GM18520 (cell line): Measurements from ENCODE around the gene IL11.

Experiments used
- ATAC-seq: cut with Tn5 transposase; IDR thresholded peaks from one replicate; pipeline ENCODE4 v1.9.1; 2021; ENCODE audit not compliant: unreplicated experiment

IL11 gene

GRCh38 chr19:55373993-55374757, 3.9 kb upstream of the IL11 start:
- ATAC-seq: no peak

GRCh38 chr19:55373306-55373992, 3.2 kb upstream of the IL11 start:
- no peak for ATAC-seq

DNA sequence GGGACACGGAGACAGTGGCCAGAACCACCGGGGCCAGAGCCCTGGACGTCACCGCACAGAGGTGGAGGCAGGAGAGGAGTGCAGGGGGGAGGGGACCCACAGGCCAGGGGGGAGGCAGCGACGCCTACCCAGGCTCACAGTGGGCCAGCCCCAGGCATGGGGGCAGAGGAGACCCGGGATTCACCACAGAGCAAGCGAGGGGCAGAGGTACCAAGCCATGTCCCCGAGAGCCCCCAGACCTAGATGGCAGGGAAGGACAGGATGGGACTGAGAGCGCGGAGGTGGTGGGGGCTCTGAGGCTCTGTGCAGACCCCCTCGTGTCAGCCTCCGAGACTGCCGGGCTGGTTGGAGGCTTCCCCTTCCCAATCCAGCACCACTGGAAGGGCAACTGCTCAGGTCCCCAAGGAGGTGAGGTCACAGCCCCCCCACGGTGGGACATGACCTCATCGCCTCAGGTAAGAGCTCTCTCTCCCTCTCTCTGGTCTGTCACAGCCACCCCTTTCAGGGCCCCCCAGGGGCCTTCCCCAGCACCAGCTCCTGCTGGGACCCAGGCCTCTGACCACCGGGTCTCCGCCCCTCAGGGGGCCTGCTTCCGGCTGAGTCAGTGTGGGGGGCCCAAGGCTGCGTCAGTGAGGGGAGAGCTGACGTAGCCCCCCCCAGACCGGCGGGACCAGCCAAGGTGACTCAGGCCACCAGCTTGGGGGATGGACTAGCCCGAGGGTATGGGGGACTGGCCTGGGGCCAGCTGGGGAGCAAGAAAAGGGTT, 2.2 kb upstream of the IL11 start:
- no peak for ATAC-seq

GRCh38 chr19:55369653-55370304, 484 bp downstream of the IL11 start:
- no peak for ATAC-seq

DNA sequence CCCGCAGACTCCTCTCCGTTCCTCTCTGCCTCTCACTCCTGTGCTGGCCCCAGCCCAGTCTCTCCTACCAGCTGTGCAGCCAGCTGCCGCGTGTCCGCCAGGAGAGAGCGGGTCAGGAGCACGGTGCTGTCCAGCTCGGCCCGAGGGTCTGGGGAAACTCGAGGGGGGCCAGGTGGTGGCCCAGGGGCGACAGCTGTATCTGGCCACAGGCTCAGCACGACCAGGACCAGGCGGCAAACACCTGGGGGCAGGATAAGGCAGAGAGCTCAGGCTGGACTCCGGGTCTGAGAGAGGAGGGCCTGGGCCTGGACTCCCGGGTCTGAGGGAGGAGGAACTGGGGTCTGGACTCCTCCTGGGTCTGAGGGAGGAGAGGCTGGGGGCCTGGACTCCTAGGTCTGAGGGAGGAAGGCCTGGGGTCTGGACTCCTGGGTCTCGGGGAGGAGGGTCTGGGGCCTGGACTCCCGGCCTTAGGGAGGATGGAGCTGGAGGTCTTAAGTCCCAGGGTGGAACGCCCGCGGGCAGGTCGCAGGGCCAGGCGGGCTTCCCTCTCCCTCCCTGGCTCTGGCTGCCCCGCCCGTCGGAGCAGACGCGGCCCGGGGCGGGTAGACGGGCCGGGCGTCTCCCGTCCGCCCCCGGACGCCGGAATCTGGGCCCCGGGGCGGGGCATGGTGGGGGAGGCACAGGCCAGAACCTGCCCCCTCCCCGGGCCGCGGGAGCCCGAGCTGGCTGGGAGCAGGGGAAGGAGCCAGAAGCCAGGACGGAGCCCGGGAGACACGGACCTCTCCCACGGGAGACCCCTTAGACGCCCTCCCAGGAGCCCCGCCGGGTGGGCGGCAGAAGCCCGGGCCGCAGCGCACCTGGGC, 1.3 kb downstream of the IL11 start:
- ATAC-seq: no peak

GRCh38 chr19:55368106-55368505, 2.2 kb downstream of the IL11 start:
- ATAC-seq: no peak

- no peak for ATAC-seq
These were observed 3.5 kb downstream of the IL11 start for GRCh38 chr19:55366790-55367189.

GRCh38 chr19:55365964-55366363, 4.3 kb downstream of the IL11 start:
- no peak for ATAC-seq

DNA sequence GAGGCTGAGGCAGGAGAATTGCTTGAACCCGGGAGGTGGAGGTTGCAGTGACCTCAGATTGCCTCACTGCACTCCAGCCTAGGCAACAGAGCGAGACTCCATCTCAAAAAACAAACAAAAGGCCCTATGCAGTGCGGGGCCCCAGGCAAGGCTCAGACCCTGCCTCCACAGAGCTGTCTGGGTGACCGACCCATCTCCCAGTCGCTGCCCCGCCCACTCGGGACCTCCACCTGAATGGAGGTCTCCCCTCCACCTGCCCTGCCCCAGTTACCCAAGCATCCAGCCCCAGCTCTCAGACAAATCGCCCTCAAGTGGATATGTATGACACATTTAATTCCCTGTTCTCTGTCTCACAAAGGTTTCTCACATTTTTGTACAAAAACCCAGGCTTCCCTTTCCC, 5.0 kb downstream of the IL11 start:
- ATAC-seq: no peak

GRCh38 chr19:55362990-55363716, 7.1 kb downstream of the IL11 start, which contains the start of gene GARIN5B:
TSS of gene GARIN5B (minus strand) at chr19:55363260. CDS start at chr19:55363066, 194 bp downstream.
- ATAC-seq: no peak

DNA sequence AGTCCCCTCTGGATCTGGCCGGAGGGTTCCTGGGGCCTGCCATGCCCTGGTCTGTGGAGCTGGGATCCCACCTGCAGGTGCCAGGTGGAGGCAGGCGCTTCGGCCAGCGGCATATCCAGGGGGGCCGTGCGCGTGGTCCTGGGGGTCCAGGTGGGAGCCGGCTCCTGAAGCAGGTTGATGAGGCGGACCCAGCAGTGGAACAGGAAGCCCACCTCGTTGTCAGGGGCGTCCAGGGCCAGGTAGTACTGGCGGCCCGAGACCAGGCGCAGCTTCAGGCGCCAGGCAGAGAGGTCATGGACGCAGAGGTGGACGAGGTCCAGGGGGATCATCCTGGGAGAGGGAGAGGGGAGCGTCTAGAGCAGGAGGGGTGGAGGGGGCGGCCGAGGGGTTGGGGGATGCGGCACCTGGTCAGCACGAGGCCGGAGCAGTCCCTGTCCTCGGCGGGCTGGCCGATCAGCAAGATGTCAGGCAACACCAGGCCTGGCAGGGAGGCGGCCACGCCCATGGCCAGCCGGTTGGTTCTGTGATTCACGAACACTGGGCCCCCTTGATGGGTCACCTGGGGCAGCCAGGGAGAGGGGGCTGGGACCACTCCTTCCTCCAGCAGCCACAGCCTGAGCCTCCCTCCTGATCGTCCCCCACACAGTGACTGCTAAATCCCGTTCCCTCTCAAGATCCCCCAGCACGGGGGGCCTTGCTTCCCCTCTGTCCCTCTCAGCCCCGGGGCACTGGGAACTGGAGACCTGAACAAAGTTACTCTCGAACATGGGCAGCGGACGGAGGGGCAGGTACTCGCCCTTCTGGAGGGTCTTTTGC, 7.9 kb downstream of the IL11 start:
- ATAC-seq: no peak

DNA sequence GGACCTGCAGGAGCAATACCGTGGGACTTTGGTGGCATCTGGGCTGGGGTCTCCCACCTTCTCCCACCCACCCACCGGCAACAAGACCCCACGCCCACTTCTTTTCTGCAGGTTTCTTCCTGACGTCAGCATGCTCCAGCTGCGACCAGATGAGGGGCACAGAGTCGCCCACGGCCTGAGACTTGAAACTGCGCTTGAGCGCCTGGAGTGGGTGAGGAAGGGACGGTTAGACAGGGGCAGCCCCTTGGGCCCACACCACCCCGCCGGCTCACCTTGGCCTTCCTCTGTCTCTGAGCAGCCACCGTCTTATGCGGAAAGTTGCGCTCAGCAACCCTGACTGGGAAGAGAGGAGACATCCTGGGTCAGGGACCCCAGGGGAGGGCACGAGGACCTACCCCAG, 9.4 kb downstream of the IL11 start:
- no peak for ATAC-seq

GRCh38 chr19:55358943-55359908, 11.0 kb downstream of the IL11 start:
- no peak for ATAC-seq

- ATAC-seq: no peak
These were observed 11.8 kb downstream of the IL11 start for GRCh38 chr19:55358493-55358892.

DNA sequence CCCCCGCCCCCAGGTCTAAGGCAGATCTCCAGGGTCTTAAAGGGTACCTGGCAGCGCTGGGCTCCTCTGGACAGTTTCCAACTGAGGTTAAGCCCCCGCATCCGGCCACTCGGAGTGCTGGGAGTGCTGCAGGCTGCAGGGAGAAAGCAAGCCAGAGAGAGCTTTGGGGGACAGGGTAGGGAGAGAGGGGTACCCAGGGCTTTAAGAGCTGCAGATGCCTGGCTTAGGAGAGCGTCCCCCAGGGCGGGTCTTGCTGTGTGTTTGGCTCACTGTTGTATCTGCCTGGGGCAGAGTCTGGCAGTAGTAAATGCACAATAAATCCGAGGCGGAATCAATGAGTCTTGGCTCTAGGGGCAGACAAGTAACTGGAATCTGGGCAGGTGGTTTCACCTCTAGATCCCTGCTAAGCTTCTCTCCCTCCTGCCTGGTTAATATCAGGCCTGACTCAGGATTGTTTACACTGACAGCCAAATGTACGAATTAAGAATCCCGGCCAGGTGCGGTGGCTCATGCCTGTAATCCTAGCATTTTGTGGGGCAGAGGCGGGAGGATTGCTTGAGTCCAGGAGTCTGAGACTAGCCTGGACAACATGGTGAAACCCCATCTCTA, 14.9 kb downstream of the IL11 start:
- no peak for ATAC-seq

GRCh38 chr19:55354698-55355212, 15.5 kb downstream of the IL11 start, which contains the start of gene COX6B2:
TSS of gene COX6B2 (minus strand) at chr19:55354719. CDS start at chr19:55354521, 198 bp downstream.
- ATAC-seq: no peak
